ENCODE data around the gene PHACTR1.

The PHACTR1 gene

DNA sequence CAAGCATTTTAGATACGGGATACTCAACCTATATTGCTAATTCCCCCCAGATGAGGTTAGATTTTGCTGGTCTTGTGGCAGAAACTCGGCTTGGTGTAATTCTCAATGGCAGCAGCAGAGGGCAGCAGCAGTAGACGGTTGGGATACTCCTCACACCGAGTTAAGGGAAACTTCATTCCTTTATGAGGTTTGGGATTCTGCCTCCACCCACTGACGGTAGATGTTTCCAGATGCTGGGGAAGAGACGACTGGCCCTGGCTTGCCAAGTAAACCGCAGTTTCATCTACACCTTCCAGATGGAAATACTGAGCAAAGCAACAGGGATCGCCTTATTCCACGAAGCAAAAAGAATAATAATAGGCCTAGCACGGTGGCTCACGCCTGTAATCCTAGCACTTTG, 620.0 kb downstream of the PHACTR1 start:
- DNase-seq (ENCODE audit: low read depth) = peak; percentile 39
- H3K4me3 ChIP-seq (ENCODE audit: low read depth, low read length) = no peak overlapping the region

GRCh38 chr6:13338038-13338437, 621.5 kb downstream of the PHACTR1 start:
- DNase-seq (ENCODE audit: low read depth) = no peak
- no peak overlapping the region for H3K4me3 ChIP-seq (ENCODE audit: low read depth, low read length)
- TF ChIP-seq, protein P1, sequence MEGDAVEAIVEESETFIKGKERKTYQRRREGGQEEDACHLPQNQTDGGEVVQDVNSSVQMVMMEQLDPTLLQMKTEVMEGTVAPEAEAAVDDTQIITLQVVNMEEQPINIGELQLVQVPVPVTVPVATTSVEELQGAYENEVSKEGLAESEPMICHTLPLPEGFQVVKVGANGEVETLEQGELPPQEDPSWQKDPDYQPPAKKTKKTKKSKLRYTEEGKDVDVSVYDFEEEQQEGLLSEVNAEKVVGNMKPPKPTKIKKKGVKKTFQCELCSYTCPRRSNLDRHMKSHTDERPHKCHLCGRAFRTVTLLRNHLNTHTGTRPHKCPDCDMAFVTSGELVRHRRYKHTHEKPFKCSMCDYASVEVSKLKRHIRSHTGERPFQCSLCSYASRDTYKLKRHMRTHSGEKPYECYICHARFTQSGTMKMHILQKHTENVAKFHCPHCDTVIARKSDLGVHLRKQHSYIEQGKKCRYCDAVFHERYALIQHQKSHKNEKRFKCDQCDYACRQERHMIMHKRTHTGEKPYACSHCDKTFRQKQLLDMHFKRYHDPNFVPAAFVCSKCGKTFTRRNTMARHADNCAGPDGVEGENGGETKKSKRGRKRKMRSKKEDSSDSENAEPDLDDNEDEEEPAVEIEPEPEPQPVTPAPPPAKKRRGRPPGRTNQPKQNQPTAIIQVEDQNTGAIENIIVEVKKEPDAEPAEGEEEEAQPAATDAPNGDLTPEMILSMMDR (IDR thresholded peaks at IDR 0.05; ENCODE audit: control insufficient read depth, extremely low read depth, insufficient read depth) = no peak

More for the DNA sequence above, 620.0 kb downstream of the PHACTR1 start:
- TF ChIP-seq, protein P1 (IDR thresholded peaks at IDR 0.05; ENCODE audit: control insufficient read depth, extremely low read depth, insufficient read depth) = peak; percentile 92

Data from LNCaP clone FGC (cell line).